ENCODE data around the gene LRIG2.
"Not testable (repeated sequence)": the region's sequence is repeated elsewhere in the genome, so short reads cannot be mapped to it uniquely, and the experiment has no call there.

The LRIG2 gene

DNA sequence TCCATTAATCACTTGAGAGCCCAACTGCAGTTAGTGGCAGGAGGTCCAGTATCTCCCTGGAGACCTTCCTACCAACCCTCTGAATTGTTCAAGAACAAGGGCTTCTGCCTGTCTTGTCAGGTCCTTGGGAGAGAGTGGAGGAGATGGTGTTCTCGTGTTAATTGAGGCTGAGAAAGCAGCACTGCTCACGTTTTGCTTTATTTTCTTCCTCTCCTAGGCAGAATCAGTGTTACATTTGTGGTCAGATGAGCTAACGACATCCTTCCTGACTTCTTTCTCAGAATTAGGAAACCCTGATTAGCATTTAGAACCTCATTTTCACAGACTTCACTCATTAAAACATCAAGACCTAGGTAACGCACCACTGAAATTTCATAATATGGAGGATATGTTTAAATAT is 26.4 kb upstream of the LRIG2 start:
- TF ChIP-seq, protein P1, sequence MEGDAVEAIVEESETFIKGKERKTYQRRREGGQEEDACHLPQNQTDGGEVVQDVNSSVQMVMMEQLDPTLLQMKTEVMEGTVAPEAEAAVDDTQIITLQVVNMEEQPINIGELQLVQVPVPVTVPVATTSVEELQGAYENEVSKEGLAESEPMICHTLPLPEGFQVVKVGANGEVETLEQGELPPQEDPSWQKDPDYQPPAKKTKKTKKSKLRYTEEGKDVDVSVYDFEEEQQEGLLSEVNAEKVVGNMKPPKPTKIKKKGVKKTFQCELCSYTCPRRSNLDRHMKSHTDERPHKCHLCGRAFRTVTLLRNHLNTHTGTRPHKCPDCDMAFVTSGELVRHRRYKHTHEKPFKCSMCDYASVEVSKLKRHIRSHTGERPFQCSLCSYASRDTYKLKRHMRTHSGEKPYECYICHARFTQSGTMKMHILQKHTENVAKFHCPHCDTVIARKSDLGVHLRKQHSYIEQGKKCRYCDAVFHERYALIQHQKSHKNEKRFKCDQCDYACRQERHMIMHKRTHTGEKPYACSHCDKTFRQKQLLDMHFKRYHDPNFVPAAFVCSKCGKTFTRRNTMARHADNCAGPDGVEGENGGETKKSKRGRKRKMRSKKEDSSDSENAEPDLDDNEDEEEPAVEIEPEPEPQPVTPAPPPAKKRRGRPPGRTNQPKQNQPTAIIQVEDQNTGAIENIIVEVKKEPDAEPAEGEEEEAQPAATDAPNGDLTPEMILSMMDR (IDR thresholded peaks at IDR 0.05; ENCODE audit: borderline replicate concordance, insufficient read depth, low read depth, low read length), result no peak
- no peak overlapping the region for H3K4me3 ChIP-seq (ENCODE audit: low read depth, low read length)

DNA sequence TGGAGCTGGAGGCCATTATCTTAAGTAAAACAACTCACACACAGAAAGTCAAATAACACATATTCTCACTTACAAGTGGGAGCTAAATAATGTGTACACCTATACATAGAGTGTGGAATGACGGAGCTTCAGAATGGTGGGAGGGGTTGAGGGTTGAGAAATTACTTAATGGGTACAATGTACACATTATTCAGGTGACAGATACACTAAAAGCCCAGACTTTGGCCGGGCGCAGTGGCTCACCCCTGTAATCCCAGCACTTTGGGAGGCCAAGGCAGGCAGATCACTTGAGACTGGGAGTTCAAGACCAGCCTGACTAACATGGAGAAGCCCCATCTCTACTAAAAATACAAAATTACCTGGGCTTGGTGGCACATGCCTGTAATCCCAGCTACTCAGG is 24.9 kb upstream of the LRIG2 start:
- no peak overlapping the region for H3K4me3 ChIP-seq (ENCODE audit: low read depth, low read length)
- TF ChIP-seq, protein P1 (IDR thresholded peaks at IDR 0.05; ENCODE audit: borderline replicate concordance, insufficient read depth, low read depth, low read length), result no peak

DNA sequence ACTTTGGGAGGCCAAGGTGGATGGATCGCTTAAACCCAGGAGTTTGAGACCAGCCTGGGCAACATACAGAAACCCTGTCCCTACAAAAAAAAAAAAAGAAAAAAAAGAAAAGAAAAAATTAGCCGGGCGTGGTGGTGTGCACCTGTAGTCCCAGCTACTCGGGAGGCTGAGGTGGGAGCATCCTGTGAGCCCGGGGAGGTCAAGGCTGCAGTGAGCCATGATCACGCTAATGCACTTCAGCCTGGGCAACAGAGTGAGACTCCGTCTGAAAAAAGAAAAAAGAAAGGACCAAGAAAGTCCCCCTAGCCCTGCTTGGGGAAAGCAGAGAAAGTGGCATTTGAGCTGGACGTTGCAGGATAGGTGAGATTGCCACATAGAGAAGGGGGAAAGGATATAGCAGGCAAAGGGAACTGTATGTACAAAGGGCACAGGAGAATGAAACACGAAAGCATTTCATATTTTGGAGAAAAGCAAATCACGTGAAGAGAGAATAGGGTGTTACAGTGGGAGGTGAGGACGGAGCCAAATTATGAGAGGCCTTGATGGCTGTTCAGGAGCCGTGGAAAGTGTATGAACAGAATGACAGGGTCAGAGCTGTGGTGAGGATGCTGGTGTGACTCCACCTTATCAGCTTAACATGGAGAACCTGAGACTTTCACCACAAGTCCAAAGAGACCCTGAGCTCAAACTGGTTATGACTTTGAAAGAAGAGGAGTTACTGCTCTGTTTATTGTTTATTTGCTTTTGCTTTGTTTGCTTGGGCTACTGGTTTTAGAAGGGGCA is 19.5 kb upstream of the LRIG2 start:
- TF ChIP-seq, protein P1 (IDR thresholded peaks at IDR 0.05; ENCODE audit: borderline replicate concordance, insufficient read depth, low read depth, low read length), result no peak
- H3K4me3 ChIP-seq (ENCODE audit: low read depth, low read length), result no peak overlapping the region

DNA sequence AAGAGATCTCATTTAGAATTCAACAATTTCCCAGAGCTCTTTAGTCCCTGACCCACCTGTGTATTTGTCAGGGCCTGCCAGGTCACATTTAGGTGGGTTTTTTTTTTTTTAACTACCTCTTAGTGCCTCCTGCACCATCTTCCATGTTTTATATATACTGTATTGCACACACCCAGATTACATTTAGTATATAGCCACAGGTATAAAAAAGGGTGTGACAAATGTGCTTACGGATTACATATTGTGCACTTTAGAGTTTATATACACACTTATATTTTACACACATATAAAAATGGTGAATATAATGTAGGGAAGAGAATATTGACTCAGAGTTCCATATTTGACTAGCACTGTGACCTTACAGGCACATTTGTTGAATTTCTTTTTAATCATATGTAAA is 17.4 kb upstream of the LRIG2 start:
- no peak overlapping the region for H3K4me3 ChIP-seq (ENCODE audit: low read depth, low read length)
- TF ChIP-seq, protein P1 (IDR thresholded peaks at IDR 0.05; ENCODE audit: borderline replicate concordance, insufficient read depth, low read depth, low read length), result no peak

DNA sequence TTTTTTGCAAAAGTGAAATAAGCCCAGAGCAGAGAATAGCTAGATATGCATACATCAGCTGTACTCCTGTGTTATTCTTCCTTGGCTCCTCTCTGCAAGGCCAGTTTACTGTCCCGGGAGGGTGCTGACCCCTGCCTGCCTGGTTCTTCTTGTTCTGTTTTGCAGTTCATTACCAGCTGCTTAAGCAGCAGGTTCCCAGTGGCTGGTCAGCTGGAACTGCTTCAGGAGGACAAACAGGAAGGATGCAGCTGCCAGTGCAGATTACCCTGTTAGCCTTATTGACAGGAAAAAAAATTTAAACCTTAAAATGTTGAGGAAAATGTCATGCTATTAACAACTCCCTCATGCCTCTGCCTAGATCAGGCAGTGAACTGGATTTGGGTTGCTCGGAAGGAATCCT is 16.0 kb upstream of the LRIG2 start:
- TF ChIP-seq, protein P1 (IDR thresholded peaks at IDR 0.05; ENCODE audit: borderline replicate concordance, insufficient read depth, low read depth, low read length), result no peak
- H3K4me3 ChIP-seq (ENCODE audit: low read depth, low read length), result no peak overlapping the region

DNA sequence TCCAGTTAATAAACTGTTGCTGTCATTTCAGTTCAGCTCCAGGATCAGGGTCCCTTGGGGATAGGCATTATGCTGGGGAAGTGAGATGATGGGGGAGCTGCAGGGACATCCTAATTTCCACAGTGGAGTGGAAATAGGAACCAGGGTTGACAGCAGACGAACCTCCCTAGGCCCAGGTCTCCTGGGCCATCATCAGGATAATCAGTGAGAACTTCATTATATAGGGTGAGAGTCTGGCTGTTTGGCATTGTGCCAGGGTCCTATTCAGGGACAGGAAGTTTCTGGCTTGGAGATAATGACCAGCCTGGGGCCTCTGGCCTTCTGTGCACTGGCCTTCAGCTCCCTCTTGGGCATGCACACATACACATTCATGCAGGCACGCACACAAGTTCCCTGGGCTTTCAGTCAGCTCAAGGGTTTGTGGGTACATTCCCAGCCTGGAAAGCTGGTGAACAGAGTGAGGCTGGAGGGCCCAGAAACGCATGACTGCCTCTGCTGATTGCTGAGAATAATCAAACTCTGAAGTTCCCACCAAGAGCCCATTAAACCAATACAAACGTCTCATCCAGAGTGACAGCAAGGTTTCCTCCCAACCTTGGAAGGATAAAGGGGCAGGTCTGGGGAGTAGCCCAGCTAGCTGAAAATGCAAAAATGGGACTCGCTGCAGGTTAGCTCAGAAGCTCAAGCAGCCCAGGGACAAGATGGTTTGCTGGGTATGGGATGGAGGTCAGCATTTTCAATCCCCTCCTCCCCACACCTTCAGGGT is 13.9 kb upstream of the LRIG2 start:
- TF ChIP-seq, protein P1 (IDR thresholded peaks at IDR 0.05; ENCODE audit: borderline replicate concordance, insufficient read depth, low read depth, low read length), result no peak

DNA sequence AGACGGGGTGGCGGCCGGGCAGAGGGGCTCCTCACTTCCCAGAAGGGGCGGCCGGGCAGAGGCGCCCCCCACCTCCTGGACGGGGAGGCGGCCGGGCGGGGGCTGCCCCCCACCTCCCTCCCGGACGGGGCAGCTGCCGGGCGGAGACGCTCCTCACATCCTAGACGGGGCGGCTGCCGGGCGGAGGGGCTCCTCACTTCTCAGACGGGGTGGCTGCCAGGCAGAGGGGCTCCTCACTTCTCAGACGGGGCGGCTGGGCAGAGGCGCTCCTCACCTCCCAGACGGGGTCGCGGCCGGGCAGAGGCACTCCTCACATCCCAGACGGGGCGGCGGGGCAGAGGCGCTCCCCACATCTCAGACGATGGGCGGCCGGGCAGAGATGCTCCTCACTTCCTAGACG is 9.5 kb upstream of the LRIG2 start:
- H3K4me3 ChIP-seq (ENCODE audit: low read depth, low read length), result not testable (repeated sequence)

More for the DNA sequence above, 13.9 kb upstream of the LRIG2 start:
- no peak overlapping the region for H3K4me3 ChIP-seq (ENCODE audit: low read depth, low read length)

Data from GM12875 (cell line).